HCT116 (cell line): ENCODE measurements around the gene NPPC. TPM values are rescaled to one million over a fixed set of nuclear protein-coding genes. Genes with fewer than 3 reads are reported as not detected.

Experiments
- ATAC-seq: fragments of 200-7000 bp; cut with Tn5 transposase; 2 replicates; pipeline ENCODE4 v1.9.1; 2020; ENCODE audit warnings: mild to moderate bottlenecking, moderate library complexity
- BruUV-seq: library from RNA; stranded (reverse); fragments of 400-500 nt; replicated peaks from 2 replicates; lab custom pipeline; 2021; lab: Mats Ljungman, UMichigan
- CTCF ChIA-PET: fragments of 300-600 bp; sonication (Branson Sonifier 250); formaldehyde crosslinking; loops from one replicate; lab custom pipeline; 2021; ENCODE audit warnings: antibody characterized with exemption; lab: Charles Lee
- POLR2A ChIA-PET: fragments of 300-600, 350-600 bp; sonication (Branson Sonifier 250); formaldehyde crosslinking; loops from one replicate; lab custom pipeline; 2021; ENCODE audit warnings: antibody characterized with exemption; lab: Charles Lee
- RAD21 ChIA-PET, 2 experiments: fragments of 300-600 bp; sonication (Branson Sonifier 250); formaldehyde crosslinking; loops; one replicate each; lab custom pipeline; 2023; ENCODE audit warnings: low total read pairs in 2 of 2; ENCODE audit not compliant: uncharacterized antibody in 2 of 2, unreplicated experiment in 2 of 2, low non-redundant PET in 1 of 2; lab: Charles Lee
- DNase-seq: peaks from one replicate; pipeline ENCODE4 v3.0.0-alpha.2; 2010; ENCODE audit warnings: low read depth, low spot score
- H2AFZ ChIP-seq: fragments of 200-600 bp; shearing (Covaris generic), sonication (generic); 2 replicates; pipeline ENCODE4 v1.6.1; 2017; ENCODE audit warnings: low read depth, mixed run types, mixed read lengths, antibody characterized with exemption, low read length; ENCODE audit not compliant: poor library complexity, severe bottlenecking
- H3K27ac ChIP-seq: 2 replicates; pipeline ENCODE4 v1.5.1; 2012; ENCODE audit warnings: low read depth, low read length
- H3K27me3 ChIP-seq: fragments of 200-600 bp; sonication (generic); 2 replicates; pipeline ENCODE4 v1.6.1; 2016; ENCODE audit warnings: mixed run types, low read length, mixed read lengths; ENCODE audit not compliant: insufficient read depth
- H3K36me3 ChIP-seq, 2 experiments: fragments of 200-500 bp in 1 of 2; fragments of 200-600 bp in 1 of 2; sonication (Bioruptor generic) in 1 of 2; sonication (generic) in 1 of 2; 2 replicates each; pipeline versions ENCODE4 v1.5.1 to v1.6.1; 2014 to 2016; ENCODE audit warnings: low read length in 2 of 2, inconsistent platforms in 1 of 2, mixed read lengths in 1 of 2, mixed run types in 1 of 2; ENCODE audit not compliant: insufficient read depth in 2 of 2, control insufficient read depth in 1 of 2
- H3K4me1 ChIP-seq, 2 experiments: fragments of 200-600 bp in 1 of 2; sonication (generic) in 1 of 2; 2 replicates each; pipeline versions ENCODE4 v1.5.1 to v1.6.1; 2012 to 2017; ENCODE audit warnings: low read length in 2 of 2, inconsistent platforms in 1 of 2, mild to moderate bottlenecking in 1 of 2, mixed read lengths in 1 of 2, mixed run types in 1 of 2, moderate library complexity in 1 of 2; ENCODE audit not compliant: insufficient read depth in 2 of 2, control insufficient read depth in 1 of 2
- H3K4me2 ChIP-seq: fragments of 200-600 bp; sonication (generic); 2 replicates; pipeline ENCODE4 v1.6.1; 2017; ENCODE audit warnings: mixed run types, low read length, mixed read lengths
- H3K4me3 ChIP-seq, 2 experiments: fragments of 200-600 bp in 1 of 2; sonication (generic) in 1 of 2; replicated peaks in 1 of 2; 2 replicates each; pipeline ENCODE4 v1.5.1; 2011 to 2016; ENCODE audit warnings: low read length in 2 of 2, control low read depth in 1 of 2, low read depth in 1 of 2, mild to moderate bottlenecking in 1 of 2, mixed read lengths in 1 of 2, mixed run types in 1 of 2
- H3K79me2 ChIP-seq: fragments of 200-600 bp; sonication (generic); 2 replicates; pipeline ENCODE4 v1.6.1; 2017; ENCODE audit warnings: mild to moderate bottlenecking, mixed run types, low read length, moderate library complexity, mixed read lengths; ENCODE audit not compliant: insufficient read depth
- H3K9ac ChIP-seq: fragments of 200-600 bp; sonication (generic); 2 replicates; pipeline ENCODE4 v1.6.1; 2016; ENCODE audit warnings: low read length, mixed read lengths
- H3K9me2 ChIP-seq: fragments of 200-600 bp; sonication (generic), shearing (Covaris generic); 2 replicates; pipeline ENCODE4 v1.6.1; 2017; ENCODE audit warnings: mixed run types, mild to moderate bottlenecking, moderate library complexity; ENCODE audit not compliant: insufficient read depth
- H3K9me3 ChIP-seq, 2 experiments: fragments of 200-500 bp in 1 of 2; fragments of 200-600 bp in 1 of 2; sonication (Bioruptor generic) in 1 of 2; sonication (generic) in 1 of 2; 2 replicates each; pipeline ENCODE4 v1.6.1; 2014 to 2017; ENCODE audit warnings: low read length in 2 of 2, mixed read lengths in 2 of 2, inconsistent platforms in 1 of 2, low read depth in 1 of 2, mild to moderate bottlenecking in 1 of 2, mixed run types in 1 of 2, moderate library complexity in 1 of 2; ENCODE audit not compliant: control insufficient read depth in 1 of 2, insufficient read depth in 1 of 2
- H4K20me1 ChIP-seq: fragments of 200-600 bp; sonication (generic), shearing (Covaris generic); 2 replicates; pipeline ENCODE4 v1.6.1; 2017; ENCODE audit warnings: mixed run types, mild to moderate bottlenecking, moderate library complexity; ENCODE audit not compliant: insufficient read depth
- CBX3 ChIP-seq: IDR thresholded peaks from 2 replicates; pipeline ENCODE4 v1.6.1; 2012; ENCODE audit warnings: low read depth
- EGR1 ChIP-seq: IDR thresholded peaks from 2 replicates; pipeline ENCODE4 v1.6.1; 2012; ENCODE audit warnings: low read depth
- ELF1 ChIP-seq: IDR thresholded peaks from 2 replicates; pipeline ENCODE4 v1.6.1; 2012; ENCODE audit warnings: low read depth, borderline replicate concordance
- EZH2 ChIP-seq: fragments of 200-600 bp; sonication (generic); IDR thresholded peaks from 2 replicates; pipeline ENCODE4 v1.6.1; 2017; ENCODE audit warnings: antibody characterized with exemption, mixed run types
- EZH2phosphoT487 ChIP-seq: fragments of 200-600 bp; IDR thresholded peaks from 2 replicates; pipeline ENCODE4 v1.6.1; 2018; ENCODE audit warnings: antibody characterized with exemption, borderline replicate concordance
- FOSL1 ChIP-seq: IDR thresholded peaks from 2 replicates; pipeline ENCODE4 v1.6.1; 2012; ENCODE audit warnings: low read depth
- POLR2AphosphoS5 ChIP-seq: IDR thresholded peaks from 2 replicates; pipeline ENCODE4 v1.6.1; 2011; ENCODE audit warnings: mild to moderate bottlenecking, low read depth, low read length, moderate library complexity
- RAD21 ChIP-seq: IDR thresholded peaks from 2 replicates; pipeline ENCODE4 v1.6.1; 2012; ENCODE audit warnings: low read depth, mild to moderate bottlenecking
- TCF7L2 ChIP-seq: IDR thresholded peaks from 2 replicates; pipeline ENCODE4 v1.7.0; 2011; ENCODE audit warnings: borderline replicate concordance, inconsistent platforms; ENCODE audit not compliant: insufficient read depth, insufficient read length; ENCODE audit errors: extremely low read depth
- YY1 ChIP-seq: IDR thresholded peaks from 2 replicates; pipeline ENCODE4 v1.6.1; 2011; ENCODE audit warnings: low read length, low read depth, moderate library complexity, mild to moderate bottlenecking; ENCODE audit not compliant: insufficient replicate concordance; ENCODE audit errors: extremely low read depth
- intact Hi-C: fragments of 100-400 bp; cut with micrococcal nuclease; formaldehyde crosslinking; loops from 2 replicates; pipeline ENCODE4 v1.10.0; 2022
- total RNA-seq: library from RNA; stranded (reverse); gene quantifications from one replicate; pipeline ENCODE4 v1.2.1, GENCODE V29; 2021; ENCODE audit not compliant: unreplicated experiment
- TF ChIP-seq, protein P1 (sequence below), 3 experiments: fragments of 200-600 bp in 1 of 3; sonication (generic) in 1 of 3; IDR thresholded peaks in 2 of 3; conservative IDR thresholded peaks in 1 of 3; 2 replicates each; pipeline ENCODE4 v1.5.1; 2012 to 2017; ENCODE audit warnings: low read depth in 2 of 3, low read length in 2 of 3, antibody characterized with exemption in 1 of 3, borderline replicate concordance in 1 of 3, control low read depth in 1 of 3, mild to moderate bottlenecking in 1 of 3, mixed read lengths in 1 of 3, mixed run types in 1 of 3, moderate library complexity in 1 of 3; ENCODE audit not compliant: insufficient read depth in 1 of 3
- TF ChIP-seq, protein P2 (sequence below): IDR thresholded peaks from 2 replicates; pipeline ENCODE4 v1.6.1; 2012
- TF ChIP-seq, protein P3 (sequence below): IDR thresholded peaks from 2 replicates; pipeline ENCODE4 v1.6.1; 2011; ENCODE audit warnings: mild to moderate bottlenecking, low read length, moderate library complexity; ENCODE audit not compliant: insufficient replicate concordance; ENCODE audit errors: extremely low read depth

NPPC gene
- total RNA-seq, 1 experiment from 2014 or later, result 0.52 TPM

DNA sequence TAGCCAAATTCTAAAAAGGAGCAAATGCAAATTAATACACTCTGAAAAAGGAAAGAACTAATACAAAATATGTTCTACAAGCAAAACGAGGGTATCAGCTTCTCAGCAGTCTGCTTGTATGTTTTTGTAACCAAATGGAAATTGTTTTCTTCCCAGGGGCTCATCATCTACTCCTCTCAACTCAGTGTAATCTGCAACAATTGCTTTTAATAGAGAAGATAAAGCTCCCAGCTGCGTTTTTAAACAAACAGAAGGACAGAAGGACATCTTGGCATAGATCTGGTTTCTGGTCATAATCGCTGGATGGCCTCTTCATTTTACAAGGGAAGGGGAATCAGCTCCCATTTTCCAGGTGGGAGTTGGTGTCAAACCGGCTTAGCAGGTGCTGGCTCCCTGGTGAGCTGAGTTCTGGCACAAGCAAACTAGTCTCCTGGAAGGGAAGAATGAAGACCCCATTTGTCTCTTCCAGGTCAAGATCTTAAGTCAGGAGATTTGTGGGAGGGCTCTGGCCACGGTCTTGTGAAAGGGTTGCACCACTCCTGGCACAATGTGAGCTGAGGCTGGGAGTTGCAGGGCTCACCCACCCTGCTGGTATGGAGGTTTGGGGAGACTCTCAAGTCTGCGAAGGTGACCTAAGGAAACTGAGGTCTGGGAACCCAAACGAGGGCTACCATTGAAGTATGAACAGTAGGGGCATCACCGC lies 41.6 kb downstream of the NPPC start (continued):
- TF ChIP-seq POLR2AphosphoS5, result no peak
- TF ChIP-seq EZH2, result no peak

GRCh38 chr2:231883468-231883881 lies 42.7 kb downstream of the NPPC start:
- no peaks in the 10 kb centered on the region for H3K4me1 ChIP-seq
- POLR2A ChIA-PET, result no interaction called here
- RAD21 ChIA-PET, result no interaction called here
- CTCF ChIA-PET, result interaction anchor here (3.6 kb wide), 1 partner anchor 17 kb away, joined by 13 read pairs; no protein-coding TSS in a partner anchor
- H3K4me2 ChIP-seq, result no peak overlapping the region
- no peaks in the 10 kb centered on the region for H3K9me2 ChIP-seq
- no peak overlapping the region for H3K4me3 ChIP-seq
- BruUV-seq, result no TSS peak
- H3K27ac ChIP-seq, result no peak overlapping the region
- H3K36me3 ChIP-seq, result no peaks in the 10 kb centered on the region
- no peak overlapping the region for H2AFZ ChIP-seq
- H3K79me2 ChIP-seq, result no peaks in the 10 kb centered on the region
- ATAC-seq (no peak), DNase-seq (no peak)
- no peak for TF ChIP-seq YY1
- no peak overlapping the region for H3K9ac ChIP-seq
- no peaks in the 10 kb centered on the region for H4K20me1 ChIP-seq
- H3K9me3 ChIP-seq, result peaks cover 0 to 4% of the 10 kb centered on the region in 2 experiments; a peak in 1 of 4 replicates
- intact Hi-C loops, result no loop called here
- no peaks in the 10 kb centered on the region for H3K27me3 ChIP-seq

DNA sequence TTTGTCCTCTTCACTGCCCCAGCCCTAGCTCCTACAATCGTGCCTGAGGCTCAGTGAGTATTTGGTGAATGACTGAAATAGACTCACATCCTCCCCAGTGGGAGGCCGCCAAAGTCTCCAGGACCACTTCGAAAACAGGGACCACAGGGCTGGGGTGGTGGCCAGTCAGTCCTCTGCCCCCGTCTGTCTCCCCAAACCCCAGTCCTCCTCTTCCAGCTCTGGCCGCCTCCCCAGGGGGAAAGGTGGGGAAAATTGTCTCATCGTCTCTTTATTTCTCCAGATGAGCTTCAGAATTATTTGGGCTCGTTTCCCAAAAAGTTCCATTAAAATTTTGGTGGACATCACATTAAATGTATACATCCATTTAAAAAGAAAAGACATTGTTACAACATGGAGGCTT lies 43.5 kb downstream of the NPPC start:
- H3K9me3 ChIP-seq, result peaks cover 0 to 4% of the 10 kb centered on the region in 2 experiments; a peak in 1 of 4 replicates
- H3K27ac ChIP-seq, result no peak overlapping the region
- ChIA-PET POLR2A (no interaction called here), RAD21 (no interaction called here), CTCF (interaction anchor here (3.6 kb wide), 1 partner anchor 18 kb away, joined by 13 read pairs; no protein-coding TSS in a partner anchor)
- H3K9me2 ChIP-seq, result no peaks in the 10 kb centered on the region
- H3K79me2 ChIP-seq, result no peaks in the 10 kb centered on the region
- H3K36me3 ChIP-seq, result no peaks in the 10 kb centered on the region
- intact Hi-C loops, result no loop called here
- no peak overlapping the region for H3K4me3 ChIP-seq
- BruUV-seq, result no TSS peak
- DNase-seq (no peak), ATAC-seq (no peak)
- H3K4me2 ChIP-seq, result no peak overlapping the region
- no peak overlapping the region for H2AFZ ChIP-seq
- H3K9ac ChIP-seq, result no peak overlapping the region
- H4K20me1 ChIP-seq, result no peaks in the 10 kb centered on the region
- H3K4me1 ChIP-seq, result no peaks in the 10 kb centered on the region
- no peaks in the 10 kb centered on the region for H3K27me3 ChIP-seq
- TF ChIP-seq, protein P1, sequence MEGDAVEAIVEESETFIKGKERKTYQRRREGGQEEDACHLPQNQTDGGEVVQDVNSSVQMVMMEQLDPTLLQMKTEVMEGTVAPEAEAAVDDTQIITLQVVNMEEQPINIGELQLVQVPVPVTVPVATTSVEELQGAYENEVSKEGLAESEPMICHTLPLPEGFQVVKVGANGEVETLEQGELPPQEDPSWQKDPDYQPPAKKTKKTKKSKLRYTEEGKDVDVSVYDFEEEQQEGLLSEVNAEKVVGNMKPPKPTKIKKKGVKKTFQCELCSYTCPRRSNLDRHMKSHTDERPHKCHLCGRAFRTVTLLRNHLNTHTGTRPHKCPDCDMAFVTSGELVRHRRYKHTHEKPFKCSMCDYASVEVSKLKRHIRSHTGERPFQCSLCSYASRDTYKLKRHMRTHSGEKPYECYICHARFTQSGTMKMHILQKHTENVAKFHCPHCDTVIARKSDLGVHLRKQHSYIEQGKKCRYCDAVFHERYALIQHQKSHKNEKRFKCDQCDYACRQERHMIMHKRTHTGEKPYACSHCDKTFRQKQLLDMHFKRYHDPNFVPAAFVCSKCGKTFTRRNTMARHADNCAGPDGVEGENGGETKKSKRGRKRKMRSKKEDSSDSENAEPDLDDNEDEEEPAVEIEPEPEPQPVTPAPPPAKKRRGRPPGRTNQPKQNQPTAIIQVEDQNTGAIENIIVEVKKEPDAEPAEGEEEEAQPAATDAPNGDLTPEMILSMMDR (IDR thresholded peaks at IDR 0.05 in 2 of 3, conservative IDR thresholded peaks at IDR 0.05 in 1 of 3; ENCODE audit: borderline replicate concordance in 1 of 3, insufficient read depth in 1 of 3, low read depth in 2 of 3, low read length in 2 of 3), result no peak
- TF ChIP-seq POLR2AphosphoS5 (no peak), EZH2 (no peak), TCF7L2 (no peak), CBX3 (no peak), EGR1 (no peak), ELF1 (no peak), EZH2phosphoT487 (no peak), RAD21 (no peak), FOSL1 (no peak)
- TF ChIP-seq, protein P2, sequence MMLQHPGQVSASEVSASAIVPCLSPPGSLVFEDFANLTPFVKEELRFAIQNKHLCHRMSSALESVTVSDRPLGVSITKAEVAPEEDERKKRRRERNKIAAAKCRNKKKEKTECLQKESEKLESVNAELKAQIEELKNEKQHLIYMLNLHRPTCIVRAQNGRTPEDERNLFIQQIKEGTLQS, result no peak
- TF ChIP-seq, protein P3, sequence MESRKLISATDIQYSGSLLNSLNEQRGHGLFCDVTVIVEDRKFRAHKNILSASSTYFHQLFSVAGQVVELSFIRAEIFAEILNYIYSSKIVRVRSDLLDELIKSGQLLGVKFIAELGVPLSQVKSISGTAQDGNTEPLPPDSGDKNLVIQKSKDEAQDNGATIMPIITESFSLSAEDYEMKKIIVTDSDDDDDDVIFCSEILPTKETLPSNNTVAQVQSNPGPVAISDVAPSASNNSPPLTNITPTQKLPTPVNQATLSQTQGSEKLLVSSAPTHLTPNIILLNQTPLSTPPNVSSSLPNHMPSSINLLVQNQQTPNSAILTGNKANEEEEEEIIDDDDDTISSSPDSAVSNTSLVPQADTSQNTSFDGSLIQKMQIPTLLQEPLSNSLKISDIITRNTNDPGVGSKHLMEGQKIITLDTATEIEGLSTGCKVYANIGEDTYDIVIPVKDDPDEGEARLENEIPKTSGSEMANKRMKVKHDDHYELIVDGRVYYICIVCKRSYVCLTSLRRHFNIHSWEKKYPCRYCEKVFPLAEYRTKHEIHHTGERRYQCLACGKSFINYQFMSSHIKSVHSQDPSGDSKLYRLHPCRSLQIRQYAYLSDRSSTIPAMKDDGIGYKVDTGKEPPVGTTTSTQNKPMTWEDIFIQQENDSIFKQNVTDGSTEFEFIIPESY, result no peak
